ENCODE results near the gene CLMN.
A peak's percentile ranks its signal among the peaks of the same experiment; 100 is the strongest.
"Not testable (repeated sequence)": the region's sequence is repeated elsewhere in the genome, so short reads cannot be mapped to it uniquely, and the experiment has no call there.

Gene CLMN

DNA sequence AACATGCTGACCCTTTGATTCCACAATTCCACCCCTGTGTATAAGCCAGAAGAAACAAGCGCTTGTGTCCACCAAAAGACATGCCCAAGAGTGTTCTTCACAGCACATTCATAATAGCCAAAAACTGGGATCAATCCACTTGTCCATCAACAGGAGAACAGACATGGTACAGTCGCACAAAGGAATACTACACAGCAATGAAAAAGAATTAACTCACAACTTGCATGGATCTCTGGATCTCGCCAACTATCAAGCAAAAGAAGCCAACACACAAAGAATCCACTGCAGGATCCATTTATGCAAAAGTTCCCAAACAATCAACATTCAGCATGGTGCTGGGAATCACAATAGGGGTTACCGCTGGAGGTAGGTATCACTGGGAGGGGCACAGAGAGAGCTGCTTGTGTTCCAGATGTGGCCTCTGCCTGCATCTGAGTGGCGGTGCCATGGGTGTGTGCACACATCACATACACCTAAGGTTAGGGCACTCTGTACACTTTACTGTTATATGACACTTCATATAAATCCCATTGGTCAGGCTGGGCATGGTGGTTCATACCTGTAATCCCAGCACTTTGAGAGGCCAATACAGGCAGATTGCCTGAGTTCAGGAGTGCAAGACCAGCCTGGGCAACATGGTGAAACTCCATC is 30.9 kb downstream of the CLMN start:
- DNase-seq (ENCODE audit: low spot score), result no peak

DNA sequence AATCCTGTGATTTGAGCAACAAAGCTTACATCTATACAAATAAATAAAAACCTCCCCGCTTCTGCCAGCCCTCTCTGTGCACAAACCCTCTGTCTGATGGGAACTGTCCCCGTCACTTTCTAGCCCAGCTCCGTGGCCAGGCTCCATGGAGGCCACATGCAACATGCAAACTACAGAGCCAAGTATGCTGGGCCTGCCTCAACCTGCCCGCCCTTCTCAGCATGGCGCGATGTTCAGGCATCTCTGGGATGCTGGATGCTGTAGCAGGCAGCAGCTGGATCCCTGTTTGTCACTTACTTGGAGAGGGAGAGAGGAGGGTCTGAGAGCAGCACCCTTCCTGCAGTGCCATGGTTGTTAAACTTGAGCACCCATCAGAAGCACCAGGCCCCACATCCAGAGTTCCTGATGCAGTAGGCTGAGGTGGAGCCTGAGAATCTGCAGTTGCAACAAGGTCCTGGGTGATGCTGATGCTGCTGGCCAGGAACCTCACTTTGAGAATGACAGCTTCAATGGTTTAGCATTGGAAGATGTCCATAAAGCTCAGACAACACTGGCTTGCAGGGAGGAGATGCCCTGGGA is 32.4 kb downstream of the CLMN start:
- no peak for DNase-seq (ENCODE audit: low spot score)

DNA sequence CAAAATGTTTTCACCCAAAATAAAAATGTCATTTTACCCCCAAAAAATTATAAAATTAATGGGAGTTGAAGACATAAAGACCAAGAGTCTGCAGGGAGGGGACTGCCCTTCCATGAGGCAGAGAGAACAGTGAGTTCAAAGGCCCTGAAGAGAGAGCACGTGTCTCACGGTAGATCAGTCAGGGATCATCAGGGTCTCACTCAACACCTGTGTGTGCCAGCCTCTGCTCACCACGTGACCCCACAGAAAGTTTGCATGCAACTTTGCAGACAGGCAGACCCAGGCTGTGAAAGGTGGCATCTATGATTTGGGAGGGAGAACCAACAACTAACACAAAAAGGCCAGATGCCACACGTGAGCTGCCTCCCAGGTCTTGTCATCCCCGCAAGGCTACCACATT is 33.1 kb downstream of the CLMN start:
- DNase-seq (ENCODE audit: low spot score), result no peak

DNA sequence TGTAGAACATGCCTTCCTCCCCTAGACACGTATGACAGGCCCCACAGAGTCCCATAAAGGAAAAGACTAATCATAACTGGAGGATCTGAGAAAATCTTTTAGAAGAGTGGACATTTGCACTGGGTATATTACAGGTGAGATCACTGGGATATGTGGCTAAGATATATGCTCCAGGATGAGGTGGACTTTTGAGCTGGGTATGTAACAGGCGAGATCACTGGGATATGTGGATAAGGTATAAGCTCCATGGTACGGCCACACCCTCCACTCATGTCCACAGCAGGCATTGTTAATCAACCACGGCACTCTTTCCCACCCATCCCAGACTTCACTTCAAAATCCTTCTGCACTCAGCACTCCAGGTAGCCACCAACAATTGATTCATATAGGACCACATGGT is 34.1 kb downstream of the CLMN start:
- no peak for DNase-seq (ENCODE audit: low spot score)

DNA sequence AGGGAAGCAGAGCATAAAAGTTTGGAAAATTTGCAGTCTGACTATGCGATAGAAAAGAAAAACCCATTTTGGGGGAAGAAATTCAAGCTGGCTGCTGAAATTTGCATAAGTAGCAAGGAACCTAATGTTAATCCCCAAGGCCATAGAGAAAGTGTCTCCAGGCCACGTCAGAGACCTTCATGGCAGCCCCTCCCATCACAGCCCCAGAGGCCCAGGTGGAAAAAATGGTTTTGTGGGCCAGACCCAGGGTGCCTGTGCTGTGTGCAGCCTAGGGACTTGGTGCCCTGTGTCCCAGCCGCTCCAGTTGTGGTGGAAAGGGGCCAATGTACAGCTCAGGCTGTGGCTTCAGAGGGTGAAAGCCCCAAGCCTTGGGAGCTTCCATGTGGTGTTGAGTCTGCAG is 35.9 kb downstream of the CLMN start:
- not testable (repeated sequence) for DNase-seq (ENCODE audit: low spot score)

DNA sequence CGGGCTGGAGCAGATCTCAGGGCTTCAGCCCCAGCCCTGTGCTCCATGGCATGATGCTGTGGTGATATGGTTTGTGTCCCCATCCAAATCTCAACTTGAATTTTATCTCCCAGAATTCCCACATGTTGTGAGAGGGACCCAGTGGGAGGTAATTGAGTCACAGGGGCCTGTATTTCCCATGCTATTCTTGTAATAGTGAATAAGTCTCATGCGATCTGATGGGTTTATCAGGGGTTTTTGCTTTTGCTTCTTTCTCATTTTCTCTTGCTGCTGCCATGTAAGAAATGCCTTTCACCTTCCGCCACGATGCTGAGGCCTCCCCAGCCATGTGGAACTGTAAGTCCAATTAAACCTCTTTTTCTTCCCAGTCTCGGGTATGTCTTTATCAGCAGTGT is 36.7 kb downstream of the CLMN start:
- not testable (repeated sequence) for DNase-seq (ENCODE audit: low spot score)

DNA sequence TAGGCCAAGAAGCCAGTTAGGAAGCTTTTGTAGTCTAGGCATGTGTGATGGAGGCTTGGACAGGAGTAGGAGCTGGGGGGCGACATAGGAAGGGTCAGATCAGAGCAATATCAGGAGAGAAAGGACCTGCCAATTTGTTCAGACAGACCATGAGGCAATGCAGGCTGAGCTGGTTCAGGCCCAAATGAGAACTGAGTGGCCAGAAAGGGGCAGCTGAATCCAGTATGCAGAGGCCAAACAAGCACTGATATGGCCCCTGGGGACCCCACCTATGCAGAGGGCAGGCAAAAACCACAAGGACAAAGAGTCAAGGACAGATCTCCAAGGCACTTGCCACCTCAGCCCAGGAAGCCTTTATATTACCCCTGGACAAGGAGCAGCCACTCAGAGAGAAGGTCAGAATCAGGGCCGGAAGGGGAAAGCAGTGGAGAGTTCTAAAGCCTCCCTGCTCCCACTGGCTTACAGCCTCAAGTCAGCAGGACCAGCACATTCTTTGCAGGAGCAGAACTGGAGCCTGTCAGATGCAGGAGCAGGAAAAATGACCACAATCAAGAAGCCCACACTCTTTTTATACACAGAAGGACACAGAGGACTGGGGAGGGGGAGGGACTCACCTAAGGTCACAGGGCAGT is 37.2 kb downstream of the CLMN start:
- no peak for DNase-seq (ENCODE audit: low spot score)

DNA sequence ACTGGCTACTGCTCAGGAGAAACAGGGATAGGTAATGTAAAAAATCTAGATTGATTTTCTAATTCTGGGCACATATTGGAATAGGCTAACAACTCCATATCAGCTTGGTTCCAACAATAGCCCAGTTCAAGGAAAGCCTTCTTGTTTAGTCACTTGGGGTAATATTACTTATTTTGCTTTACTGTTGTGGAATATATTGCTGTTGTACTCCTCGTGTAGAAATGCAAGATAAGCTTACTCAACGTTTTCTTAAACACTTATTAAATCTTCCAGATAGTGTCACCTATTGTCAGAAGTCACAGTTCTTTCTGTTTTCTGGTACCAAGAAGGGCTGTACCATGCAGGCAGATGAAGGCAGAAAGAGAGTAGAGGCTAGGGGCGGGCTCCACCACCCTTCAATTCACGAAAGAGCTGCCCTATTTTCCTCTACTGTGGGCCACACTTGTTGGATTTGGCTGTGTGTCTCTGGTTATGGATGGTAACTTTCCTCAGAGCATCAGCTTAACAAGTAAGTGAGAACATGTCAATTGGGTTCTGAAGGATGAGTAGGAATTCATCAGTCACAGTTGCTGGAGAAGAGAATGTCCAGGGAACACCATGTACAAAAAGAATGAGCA is 38.0 kb downstream of the CLMN start:
- DNase-seq (ENCODE audit: low spot score), result no peak

DNA sequence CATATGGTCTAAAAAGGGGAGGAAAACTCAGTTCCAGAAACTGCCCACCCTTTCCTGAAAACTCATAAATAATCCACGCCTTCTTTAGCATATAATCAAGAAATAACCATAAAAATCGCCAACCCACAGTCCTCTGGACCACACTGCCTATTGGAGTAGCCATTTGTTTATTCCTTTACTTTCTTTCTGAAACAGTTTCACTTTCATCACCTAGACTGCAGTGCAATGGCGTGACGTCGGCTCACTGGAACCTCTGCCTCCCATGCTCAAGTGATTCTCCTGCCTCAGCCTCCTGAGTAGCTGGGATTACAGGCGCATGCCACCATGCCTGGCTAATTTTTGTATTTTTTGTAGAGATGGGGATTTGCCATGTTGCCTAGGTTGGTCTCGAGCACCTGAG is 44.2 kb downstream of the CLMN start:
- DNase-seq (ENCODE audit: low spot score), result no peak

DNA sequence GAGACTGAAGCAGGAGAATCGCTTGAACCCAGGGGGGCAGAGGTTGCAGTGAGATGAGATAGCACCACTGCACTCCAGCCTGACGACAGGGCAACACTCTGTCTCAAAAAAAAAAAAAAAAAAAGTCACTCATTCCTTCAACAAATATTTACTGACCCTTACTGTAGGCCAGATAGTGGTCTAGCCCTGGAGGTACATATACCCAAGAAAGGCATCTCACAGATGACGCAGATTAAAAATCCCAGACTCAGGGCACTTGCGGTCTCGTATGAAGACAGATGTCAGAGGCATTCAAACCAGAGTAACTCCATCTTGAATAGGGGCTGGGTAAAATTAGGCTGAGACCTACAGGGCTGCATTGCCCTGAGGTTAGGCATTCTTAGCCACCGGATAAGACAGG is 44.8 kb downstream of the CLMN start:
- DNase-seq (ENCODE audit: low spot score), result no peak

DNA sequence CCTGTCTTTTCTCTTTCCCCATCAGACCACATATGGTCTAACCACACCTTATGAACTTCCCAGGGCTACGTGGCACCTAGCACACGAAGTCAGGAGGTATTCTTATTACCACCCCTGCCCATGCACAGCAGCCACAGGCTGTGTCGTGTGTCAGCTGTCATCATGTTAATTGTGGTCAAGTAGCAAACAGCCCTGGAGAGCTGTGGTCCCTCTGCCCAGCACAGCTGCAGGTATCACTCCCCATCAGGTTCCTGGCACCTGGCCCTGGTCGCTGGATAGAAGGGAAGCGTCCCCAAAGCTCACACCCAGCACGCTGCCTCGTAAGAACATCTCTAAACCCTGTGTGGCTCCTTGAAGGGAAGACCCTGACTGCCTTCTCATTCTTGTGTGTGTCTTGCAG is 45.4 kb downstream of the CLMN start:
- DNase-seq (ENCODE audit: low spot score), result no peak

DNA sequence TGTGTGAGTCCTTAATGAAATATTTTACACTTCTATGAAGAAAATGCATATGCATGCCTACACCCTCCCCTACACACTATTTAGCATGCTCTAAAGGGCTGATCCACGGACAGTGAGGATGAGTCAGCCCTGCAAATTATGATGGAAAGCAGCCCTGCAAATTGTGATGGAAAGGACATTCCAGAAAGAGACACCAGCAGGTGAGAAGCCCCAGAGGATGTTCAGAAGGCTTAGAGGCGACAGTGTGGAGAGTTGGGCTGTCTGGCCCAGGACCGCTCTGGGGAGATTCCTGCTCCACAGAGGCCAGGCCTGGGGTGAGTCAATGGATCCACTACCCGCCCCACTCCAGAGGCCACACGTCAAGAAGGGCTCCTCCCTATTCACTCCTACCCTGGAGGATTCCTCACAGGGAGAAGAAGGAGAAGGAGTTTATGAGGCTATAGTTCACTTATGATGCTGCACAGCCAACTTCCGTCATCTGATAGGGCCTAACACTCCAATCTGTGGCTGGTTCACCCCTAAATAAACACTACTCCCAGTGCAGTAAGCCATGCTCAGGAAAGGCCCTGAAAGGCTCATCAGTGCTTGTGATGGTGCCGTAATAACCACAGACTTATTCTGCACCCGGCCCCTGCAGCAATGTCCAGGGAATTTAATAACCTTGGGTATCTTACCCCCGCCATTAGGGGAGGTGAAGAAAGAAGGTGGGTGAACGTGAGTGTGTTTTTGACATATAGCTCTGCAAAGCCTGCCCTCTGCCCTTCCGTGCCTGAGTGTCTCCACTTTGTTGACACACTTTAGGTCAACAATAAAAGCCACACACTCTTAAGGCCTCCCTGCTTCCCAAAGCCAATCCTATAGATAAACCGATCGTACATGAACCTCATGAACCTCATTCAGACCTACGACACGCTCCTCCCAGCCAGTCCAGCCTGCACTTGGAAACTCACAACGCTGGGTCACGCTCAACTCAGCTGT is 46.4 kb downstream of the CLMN start:
- DNase-seq (ENCODE audit: low spot score), result no peak

DNA sequence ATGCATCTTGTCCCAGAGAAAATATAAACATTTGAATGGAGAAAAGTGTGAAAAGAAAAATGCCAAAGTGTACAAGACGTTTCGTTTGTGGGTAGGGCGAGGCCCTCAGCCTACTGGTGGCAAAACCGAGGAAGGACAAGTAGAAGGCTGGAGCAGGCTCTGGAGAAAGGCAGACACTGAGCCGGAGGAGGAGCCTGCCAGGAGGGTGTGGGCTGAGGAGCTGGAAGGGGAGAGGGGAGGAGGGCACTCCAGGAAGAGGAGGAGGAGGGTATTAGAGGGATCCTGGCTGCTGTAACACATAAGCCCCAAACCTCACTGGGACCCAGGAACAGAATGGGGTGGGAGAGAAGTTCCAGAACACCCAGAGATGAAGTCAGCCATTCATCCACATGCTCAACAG is 47.7 kb downstream of the CLMN start:
- no peak for DNase-seq (ENCODE audit: low spot score)

DNA sequence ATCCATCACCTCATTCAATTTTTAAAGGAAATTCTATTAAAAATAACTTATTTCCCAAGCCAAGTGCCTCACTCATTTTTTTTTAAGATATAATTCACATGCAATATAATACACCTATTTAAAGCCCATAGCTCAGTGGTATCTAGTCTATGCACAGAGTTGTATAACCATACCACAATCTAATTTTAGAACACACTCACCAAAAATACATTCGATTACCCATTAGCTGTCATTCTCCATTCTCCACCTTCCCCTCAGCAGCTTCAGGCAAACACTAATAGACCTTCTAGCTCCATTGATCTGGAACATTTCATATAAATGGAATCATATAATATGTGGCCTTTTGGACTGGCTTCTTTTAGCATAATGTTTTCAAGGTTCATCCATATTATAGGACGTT is 49.5 kb downstream of the CLMN start:
- DNase-seq (ENCODE audit: low spot score), result no peak

DNA sequence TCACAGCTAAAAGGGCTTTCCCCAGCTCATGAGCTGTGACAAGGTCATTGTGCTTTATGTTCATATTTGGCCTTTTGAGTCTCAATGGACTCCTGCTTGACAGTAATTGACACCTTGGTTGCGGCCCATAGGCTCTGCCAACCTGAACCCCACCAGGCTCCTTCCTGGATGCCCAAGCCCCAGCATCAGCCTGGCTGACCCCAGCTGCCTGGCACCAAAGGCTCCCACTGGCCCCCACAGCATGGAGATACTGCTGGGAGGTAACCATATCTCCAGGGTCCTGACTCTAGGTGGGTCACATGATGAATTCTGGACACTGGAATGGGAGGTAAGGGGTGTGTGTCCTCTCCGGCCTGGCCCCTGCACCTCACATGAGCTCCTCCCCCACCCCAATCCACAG is 50.2 kb downstream of the CLMN start:
- DNase-seq (ENCODE audit: low spot score), result no peak

DNA sequence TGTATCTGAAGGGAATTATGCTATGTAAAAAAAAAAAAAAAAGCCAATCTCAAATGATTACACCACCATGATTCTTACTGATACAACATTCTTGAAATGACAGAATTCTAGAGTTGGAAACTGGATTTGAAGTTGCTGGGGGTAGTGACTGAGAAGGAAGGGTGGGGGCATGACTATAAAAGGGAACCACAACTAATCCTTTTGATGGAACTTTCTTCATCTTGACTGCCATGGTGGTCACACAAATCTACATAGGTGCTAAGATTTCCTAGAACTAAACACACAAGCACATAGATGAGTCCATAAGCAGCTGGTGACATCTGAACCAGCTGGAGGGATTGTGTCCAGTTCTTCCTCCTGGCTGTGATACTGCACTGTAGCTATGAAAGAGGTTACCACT is 51.4 kb downstream of the CLMN start:
- DNase-seq (ENCODE audit: low spot score), result no peak

DNA sequence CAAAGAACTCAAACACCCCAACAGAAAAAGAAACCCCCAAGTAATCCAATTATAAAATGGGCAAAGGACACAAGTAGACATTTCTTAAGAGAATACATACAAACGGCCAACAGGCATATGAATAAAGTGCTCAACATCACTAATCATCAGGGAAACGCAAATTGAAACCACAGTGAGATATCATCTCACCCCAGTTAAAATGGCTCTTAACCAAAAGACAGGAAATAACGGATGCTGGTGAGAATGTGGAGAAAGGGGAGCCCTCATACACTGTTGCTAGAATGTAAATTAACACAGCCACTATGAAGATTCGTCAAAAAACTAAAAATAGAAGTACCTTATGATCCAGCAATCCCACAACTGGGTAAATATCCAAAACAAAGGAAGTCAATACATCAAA is 52.4 kb downstream of the CLMN start:
- no peak for DNase-seq (ENCODE audit: low spot score)

DNA sequence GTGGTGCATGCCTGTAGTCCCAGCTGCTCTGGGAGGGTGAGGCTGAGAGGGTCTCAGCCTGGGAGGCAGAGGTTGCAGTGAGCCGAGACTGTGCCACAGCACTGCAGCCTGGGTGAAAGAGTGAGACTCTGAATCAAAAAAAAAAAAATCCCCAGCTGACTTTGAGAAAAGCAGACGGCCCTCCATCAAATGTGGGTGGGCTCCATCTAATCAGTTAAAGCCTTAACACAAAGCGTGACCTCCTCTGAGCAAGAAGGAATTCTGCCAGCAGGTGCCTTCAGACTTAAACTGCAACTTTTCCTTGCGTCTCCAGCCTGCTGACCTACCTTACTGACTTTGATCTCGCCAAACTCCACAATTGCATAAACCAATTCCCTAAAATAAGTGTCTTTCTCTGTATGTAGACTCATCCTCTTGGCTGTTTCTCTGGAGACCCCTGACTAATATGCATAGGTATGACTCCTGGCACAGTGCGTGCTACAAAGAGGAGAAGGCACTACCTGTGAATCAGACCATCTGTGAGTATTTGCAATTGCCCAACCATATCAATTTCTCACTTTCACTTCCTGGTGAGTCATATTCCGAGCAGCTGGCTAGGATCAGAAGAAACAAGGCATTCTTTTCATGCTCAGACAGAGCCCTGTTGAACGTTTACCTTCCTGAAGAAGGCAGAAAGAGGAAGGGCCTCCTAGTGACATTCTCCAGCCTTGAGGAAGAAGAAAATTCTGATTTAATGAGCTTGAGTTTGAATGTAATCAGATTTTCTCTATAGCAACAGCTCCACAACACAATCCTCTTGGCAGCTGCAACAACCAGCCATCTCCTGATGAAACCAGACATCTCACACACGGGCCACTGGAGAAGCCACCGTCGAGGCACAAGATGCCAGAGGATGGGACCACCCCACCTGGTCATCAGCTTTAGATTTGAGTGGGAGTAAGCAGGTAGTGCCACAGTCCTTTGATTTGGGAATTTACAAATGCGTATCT is 54.3 kb downstream of the CLMN start:
- peak; percentile 90 for DNase-seq (ENCODE audit: low spot score)

DNA sequence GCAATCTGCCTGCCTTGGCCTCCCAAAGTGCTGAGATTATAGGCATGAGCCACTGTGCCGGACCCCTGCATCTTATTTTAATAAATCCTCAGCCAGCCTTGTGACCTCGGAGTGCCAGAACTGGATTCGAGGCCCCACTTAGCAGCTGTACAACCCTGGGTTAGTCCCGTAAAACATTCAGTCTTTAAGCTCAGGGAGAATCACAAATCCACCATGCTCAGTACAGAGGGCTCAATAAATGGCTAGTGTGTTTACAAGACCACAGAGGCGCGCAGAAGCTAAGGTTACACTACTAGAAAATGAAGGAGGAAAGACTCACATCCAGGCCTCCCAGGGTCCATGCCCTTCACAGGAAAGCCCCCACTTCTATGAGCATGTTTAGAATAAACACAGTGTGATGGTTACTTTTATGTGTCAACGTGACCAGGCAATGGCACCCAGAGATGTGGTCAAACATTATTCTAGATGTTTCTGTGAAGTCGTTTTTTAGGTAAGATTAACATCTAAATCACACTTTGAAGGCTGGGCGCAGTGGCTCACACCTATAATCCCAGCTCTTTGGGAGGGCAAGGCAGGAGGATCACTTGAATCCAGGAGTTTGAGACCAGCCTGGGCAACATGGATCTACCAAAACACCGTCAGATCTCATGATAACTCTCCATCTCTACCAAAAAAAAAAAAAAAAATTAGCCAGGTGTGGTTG is 55.3 kb downstream of the CLMN start:
- no peak for DNase-seq (ENCODE audit: low spot score)

DNA sequence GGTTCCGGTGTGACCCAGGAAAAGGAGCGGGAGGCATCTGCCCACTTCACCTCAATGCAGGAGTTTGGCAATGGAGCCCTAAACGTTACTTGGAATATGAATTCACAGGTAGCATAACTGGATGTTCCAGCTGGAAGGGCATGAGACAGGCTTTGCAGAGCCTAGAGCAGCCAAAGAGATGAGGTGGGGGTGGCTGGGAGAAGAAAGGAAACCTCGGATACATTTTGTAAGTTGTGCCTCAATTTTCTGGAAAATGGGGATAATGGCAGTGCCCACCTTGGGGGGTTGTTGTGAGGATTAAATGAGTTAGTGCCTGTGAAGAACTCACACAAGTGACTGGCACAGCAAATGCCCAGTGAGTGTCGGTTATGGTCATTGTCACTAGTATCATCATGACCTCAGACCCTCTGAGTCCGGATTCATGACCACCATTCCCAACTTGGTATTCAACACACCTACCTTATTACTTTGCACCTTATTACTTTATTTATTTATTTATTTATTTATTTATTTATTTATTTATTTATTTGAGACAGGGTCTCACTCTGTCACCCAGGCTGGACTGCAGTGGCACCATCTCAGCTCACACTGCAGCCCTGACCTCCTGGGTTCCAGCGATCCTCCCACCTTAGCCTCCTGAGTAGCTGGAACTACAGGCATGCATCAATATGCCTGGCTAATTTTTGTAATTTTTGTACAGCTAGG is 56.0 kb downstream of the CLMN start:
- no peak for DNase-seq (ENCODE audit: low spot score)

Measured in kidney capillary endothelial cell (primary cell).